ENCODE data around the gene TAX1BP3. TPM values are rescaled to one million over a fixed set of nuclear protein-coding genes. Genes with fewer than 3 reads are reported as not detected.

The TAX1BP3 gene
- total and polyA plus RNA-seq, 2 experiments from 2014 or later = 98.7 to 134 TPM

GRCh38 chr17:3663102-3664011 lies 5.0 kb downstream of the TAX1BP3 start:
- peaks cover 20% of the 10 kb centered on the region for H3K27me3 Mint-ChIP-seq (ENCODE audit: insufficient read depth, low read depth, poor library complexity)
- no peak for TF ChIP-seq EZH2 (IDR thresholded peaks at IDR 0.05; ENCODE audit: low read depth, unreplicated experiment)
- no peak for TF ChIP-seq ZNF114 (CRISPR knock-in tag; IDR thresholded peaks at IDR 0.05)
- no peak for TF ChIP-seq POLR2AphosphoS5 (IDR thresholded peaks at IDR 0.05; ENCODE audit: low read depth)
- no peak for TF ChIP-seq REST (IDR thresholded peaks at IDR 0.05; ENCODE audit: unreplicated experiment)
- TF ChIP-seq ZNF331 (CRISPR knock-in tag; IDR thresholded peaks at IDR 0.05; ENCODE audit: low read depth) = no peak
- H3K4me3 Mint-ChIP-seq = no peak overlapping the region
- no peak overlapping the region for H3K27ac ChIP-seq (ENCODE audit: low read depth)
- H3K9me2 ChIP-seq (ENCODE audit: insufficient read depth) = no peaks in the 10 kb centered on the region
- H3K4me1 ChIP-seq (ENCODE audit: insufficient read depth) = peaks cover 4% of the 10 kb centered on the region; the same call in 1 of the 2 replicates
- no peaks in the 10 kb centered on the region for H3K9me3 Mint-ChIP-seq
- no peak for DNase-seq (ENCODE audit: low spot score)
- H3K27ac Mint-ChIP-seq = no peak overlapping the region
- H3K4me2 ChIP-seq = no peak overlapping the region
- no peak overlapping the region for H2AFZ ChIP-seq
- H3K36me3 Mint-ChIP-seq (ENCODE audit: low read depth) = peaks cover 13% of the 10 kb centered on the region
- peaks cover 15% of the 10 kb centered on the region; the same call in 1 of the 2 replicates for H3F3A ChIP-seq (replicated peaks; ENCODE audit: low read depth)
- peaks cover 17% of the 10 kb centered on the region for H3K4me1 Mint-ChIP-seq
- H3K4me3 ChIP-seq = no peak overlapping the region
- no peaks in the 10 kb centered on the region for H3K27me3 ChIP-seq (ENCODE audit: insufficient read depth)
- H3K36me3 ChIP-seq (ENCODE audit: insufficient read depth) = 0 out of 2 replicates have a peak, but pooled peaks cover 3% of the 10 kb centered on the region
- ATAC-seq = no peak
- peaks cover 5% of the 10 kb centered on the region for H4K20me1 ChIP-seq (replicated peaks; ENCODE audit: insufficient read depth)
- peaks cover 19% of the 10 kb centered on the region for H3K79me2 ChIP-seq (replicated peaks; ENCODE audit: insufficient read depth)

DNA sequence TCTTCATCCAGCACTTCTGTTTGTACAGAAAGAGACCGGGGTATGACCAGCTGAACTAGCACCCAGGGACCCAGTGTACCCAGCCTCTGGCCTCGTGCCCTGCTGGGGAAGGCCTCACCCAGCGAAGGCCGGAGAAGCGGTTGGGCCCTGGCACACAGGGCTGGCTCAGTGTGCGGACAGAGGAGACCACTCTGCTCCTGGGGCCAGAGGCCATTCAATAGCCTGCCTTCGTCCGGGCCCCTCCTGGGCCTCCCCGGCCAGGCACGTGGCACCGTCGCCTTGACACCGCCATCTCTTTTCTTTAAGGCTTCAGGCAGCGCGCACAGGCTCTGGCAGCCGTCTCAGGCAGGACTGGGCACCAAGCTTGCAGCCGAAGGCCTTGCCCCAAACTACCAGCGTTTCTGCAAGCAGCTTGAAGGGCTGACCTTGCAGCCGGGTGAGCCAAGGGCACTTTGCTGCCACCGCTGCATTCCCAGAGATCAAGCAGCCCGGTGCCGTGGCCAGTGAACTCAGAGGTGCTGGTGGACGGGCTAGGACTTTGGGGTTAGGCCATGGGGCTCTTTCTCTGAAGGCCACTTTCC lies 8.0 kb downstream of the TAX1BP3 start:
- no peak overlapping the region for H3K27ac ChIP-seq (ENCODE audit: low read depth)
- H3K27me3 Mint-ChIP-seq (ENCODE audit: insufficient read depth, low read depth, poor library complexity) = peaks cover 8% of the 10 kb centered on the region
- no peak for TF ChIP-seq ZNF114 (CRISPR knock-in tag; IDR thresholded peaks at IDR 0.05)
- 0 out of 2 replicates have a peak, but pooled peaks cover 3% of the 10 kb centered on the region for H3K36me3 ChIP-seq (ENCODE audit: insufficient read depth)
- H3K4me3 Mint-ChIP-seq = no peak overlapping the region
- no peak overlapping the region for H2AFZ ChIP-seq
- 0 out of 2 replicates have a peak, but pooled peaks cover 4% of the 10 kb centered on the region for H3F3A ChIP-seq (replicated peaks; ENCODE audit: low read depth)
- H4K20me1 ChIP-seq (replicated peaks; ENCODE audit: insufficient read depth) = no peaks in the 10 kb centered on the region
- peaks cover 13% of the 10 kb centered on the region; the same call in 2 of the 3 replicates for H3K4me1 Mint-ChIP-seq
- no peaks in the 10 kb centered on the region for H3K4me1 ChIP-seq (ENCODE audit: insufficient read depth)
- H3K36me3 Mint-ChIP-seq (ENCODE audit: low read depth) = peaks cover 11% of the 10 kb centered on the region; the same call in 2 of the 3 replicates
- H3K9me3 Mint-ChIP-seq = no peaks in the 10 kb centered on the region
- H3K79me2 ChIP-seq (replicated peaks; ENCODE audit: insufficient read depth) = no peaks in the 10 kb centered on the region
- H3K27ac Mint-ChIP-seq = no peak overlapping the region
- DNase-seq (ENCODE audit: low spot score) (no peak), ATAC-seq (no peak)
- no peaks in the 10 kb centered on the region for H3K27me3 ChIP-seq (ENCODE audit: insufficient read depth)
- H3K9me2 ChIP-seq (ENCODE audit: insufficient read depth) = no peaks in the 10 kb centered on the region
- no peak overlapping the region for H3K4me3 ChIP-seq
- no peak overlapping the region for H3K4me2 ChIP-seq

Measured in GM23338 (cell line).